B cell (primary cell): ENCODE data around the gene CYREN. TPM values are rescaled to one million over a fixed set of nuclear protein-coding genes. Genes with fewer than 3 reads are reported as not detected.

Source experiments
- ATAC-seq: fragments of 200-7000 bp; cut with Tn5 transposase; one replicate; pipeline ENCODE4 v1.10.0; 2021; ENCODE audit warnings: low read depth, mild to moderate bottlenecking, moderate number of reproducible peaks, moderate library complexity
- CTCF ChIA-PET: fragments of 350-600 bp; sonication (Branson Sonifier 250); formaldehyde crosslinking; loops from one replicate; lab custom pipeline; 2021; ENCODE audit warnings: antibody characterized with exemption, inconsistent platforms; lab: Charles Lee
- POLR2A ChIA-PET: fragments of 350-600 bp; sonication (Branson Sonifier 250); formaldehyde crosslinking; loops from one replicate; lab custom pipeline; 2021; ENCODE audit warnings: antibody characterized with exemption; lab: Charles Lee
- DNase-seq: peaks from one replicate; pipeline ENCODE4 v3.0.0; 2013
- H2AFZ ChIP-seq: 2 replicates; pipeline ENCODE4 v1.6.1; 2012; ENCODE audit warnings: mild to moderate bottlenecking, low read depth, low read length; ENCODE audit not compliant: insufficient read depth, poor library complexity, severe bottlenecking
- H3K27ac ChIP-seq, 2 donors: 1 replicate in 1 of 2; 2 replicates in 1 of 2; pipeline ENCODE4 v1.5.1; 2012 to 2013; ENCODE audit warnings: low read length in 2 of 2, mild to moderate bottlenecking in 2 of 2, moderate library complexity in 1 of 2
- H3K27me3 ChIP-seq, 4 experiments: fragments of 200-600 bp in 1 of 4; sonication (generic) in 1 of 4; replicated peaks in 1 of 4; 1 replicate in 2 of 4; 2 replicates in 2 of 4; pipeline versions ENCODE4 v1.6.1 to v1.7.0; 2013 to 2016; ENCODE audit warnings: low read length in 3 of 4, mild to moderate bottlenecking in 2 of 4, mixed read lengths in 1 of 4, moderate library complexity in 1 of 4; ENCODE audit not compliant: insufficient read depth in 4 of 4, control insufficient read depth in 3 of 4; ENCODE audit errors: control extremely low read depth in 1 of 4
- H3K36me3 ChIP-seq, 2 experiments: replicated peaks in 1 of 2; 1 replicate in 1 of 2; 2 replicates in 1 of 2; pipeline versions ENCODE4 v1.6.1 to v1.7.1; 2013; ENCODE audit warnings: low read length in 1 of 2; ENCODE audit not compliant: insufficient read depth in 2 of 2, control insufficient read depth in 1 of 2; ENCODE audit errors: control extremely low read depth in 1 of 2, extremely low read depth in 1 of 2
- H3K4me1 ChIP-seq, 2 donors: fragments of 200-600 bp in 1 of 2; sonication (generic) in 1 of 2; 1 replicate in 1 of 2; 2 replicates in 1 of 2; pipeline versions ENCODE4 v1.5.1 to v1.6.1; 2013 to 2017; ENCODE audit warnings: low read length in 2 of 2; ENCODE audit not compliant: control insufficient read depth in 2 of 2, insufficient read depth in 2 of 2
- H3K4me2 ChIP-seq: replicated peaks from 2 replicates; pipeline ENCODE3; 2012; ENCODE audit warnings: mild to moderate bottlenecking, low read depth, low read length; ENCODE audit not compliant: poor library complexity, severe bottlenecking
- H3K4me3 ChIP-seq, 5 experiments: fragments of 200-600 bp in 1 of 5; sonication (generic) in 1 of 5; 1 replicate in 3 of 5; 2 replicates in 2 of 5; pipeline versions ENCODE4 v1.5.1 to v1.7.0; 2011 to 2016; ENCODE audit warnings: low read length in 4 of 5, mild to moderate bottlenecking in 4 of 5, low read depth in 2 of 5, control low read depth in 1 of 5, moderate library complexity in 1 of 5; ENCODE audit not compliant: insufficient read depth in 1 of 5; ENCODE audit errors: control extremely low read depth in 1 of 5, extremely low read depth in 1 of 5
- H3K79me2 ChIP-seq: fragments of 200-600 bp; sonication (generic); one replicate; pipeline ENCODE4 v1.6.0; 2016; ENCODE audit warnings: low read length; ENCODE audit not compliant: control insufficient read depth, insufficient read depth
- H3K9ac ChIP-seq: fragments of 200-600 bp; sonication (generic); 2 replicates; pipeline ENCODE4 v1.6.1; 2017; ENCODE audit warnings: mild to moderate bottlenecking, low read length, moderate library complexity
- H3K9me3 ChIP-seq, 3 donors: one replicate each; pipeline versions ENCODE4 v1.6.1 to v1.7.1; 2013; ENCODE audit warnings: low read length in 2 of 3; ENCODE audit not compliant: control insufficient read depth in 2 of 3, insufficient read depth in 1 of 3; ENCODE audit errors: control extremely low read depth in 1 of 3
- H4K20me1 ChIP-seq: 2 replicates; pipeline ENCODE4 v1.6.0; 2012; ENCODE audit warnings: mild to moderate bottlenecking, low read length; ENCODE audit not compliant: insufficient read depth, control insufficient read depth, poor library complexity, severe bottlenecking
- H3K27ac Mint-ChIP-seq: one replicate; pipeline ENCODE4 v1.8.0; 2021; ENCODE audit warnings: mixed read lengths
- H3K27me3 Mint-ChIP-seq: one replicate; pipeline ENCODE4 v1.8.0; 2021; ENCODE audit warnings: mixed read lengths
- H3K4me1 Mint-ChIP-seq: one replicate; pipeline ENCODE4 v1.8.0; 2021; ENCODE audit warnings: mixed read lengths
- H3K4me3 Mint-ChIP-seq: one replicate; pipeline ENCODE4 v1.8.0; 2021; ENCODE audit warnings: mixed read lengths
- H3K9me3 Mint-ChIP-seq: one replicate; pipeline ENCODE4 v1.8.0; 2022; ENCODE audit warnings: mixed read lengths; ENCODE audit not compliant: insufficient read depth
- CTCF ChIP-seq: fragments of 200-600 bp; IDR thresholded peaks from one replicate; pipeline ENCODE4 v1.8.0; 2022; ENCODE audit warnings: antibody characterized with exemption, mild to moderate bottlenecking
- EZH2 ChIP-seq: IDR thresholded peaks from 2 replicates; pipeline ENCODE4 v1.6.1; 2012; ENCODE audit warnings: borderline replicate concordance, low read depth, mild to moderate bottlenecking, moderate library complexity, low read length; ENCODE audit not compliant: insufficient read depth, poor library complexity, severe bottlenecking
- WGBS: methylation state at CpG from one replicate; pipeline ENCODE4 v1.1.5; 2013; ENCODE audit warnings: missing lambda C conversion rate; ENCODE audit not compliant: insufficient coverage; 5-methylcytosine and 5-hydroxymethylcytosine counted together
- intact Hi-C: fragments of 100-400 bp; cut with micrococcal nuclease; formaldehyde crosslinking; loops from one replicate; pipeline ENCODE4 v1.10.0; 2022
- polyA plus RNA-seq: library from polyadenylated mRNA; depleted of rRNA; stranded (reverse); fragments of >200 nt; gene quantifications from 2 replicates; pipeline ENCODE4 v1.2.3, GENCODE V29; 2012
- total RNA-seq, 2 donors: library from RNA; stranded (reverse); fragments of 120-200 nt in 1 of 2; gene quantifications; 1 replicate in 1 of 2; 2 replicates in 1 of 2; pipeline versions ENCODE4 v1.2.3 to v1.2.4, GENCODE V29; 2013 to 2022

Gene CYREN
- total and polyA plus RNA-seq, 2 donors (not counting 1 experiment from before 2014, with no cell fraction given), result 19.2 to 54.6 TPM

DNA sequence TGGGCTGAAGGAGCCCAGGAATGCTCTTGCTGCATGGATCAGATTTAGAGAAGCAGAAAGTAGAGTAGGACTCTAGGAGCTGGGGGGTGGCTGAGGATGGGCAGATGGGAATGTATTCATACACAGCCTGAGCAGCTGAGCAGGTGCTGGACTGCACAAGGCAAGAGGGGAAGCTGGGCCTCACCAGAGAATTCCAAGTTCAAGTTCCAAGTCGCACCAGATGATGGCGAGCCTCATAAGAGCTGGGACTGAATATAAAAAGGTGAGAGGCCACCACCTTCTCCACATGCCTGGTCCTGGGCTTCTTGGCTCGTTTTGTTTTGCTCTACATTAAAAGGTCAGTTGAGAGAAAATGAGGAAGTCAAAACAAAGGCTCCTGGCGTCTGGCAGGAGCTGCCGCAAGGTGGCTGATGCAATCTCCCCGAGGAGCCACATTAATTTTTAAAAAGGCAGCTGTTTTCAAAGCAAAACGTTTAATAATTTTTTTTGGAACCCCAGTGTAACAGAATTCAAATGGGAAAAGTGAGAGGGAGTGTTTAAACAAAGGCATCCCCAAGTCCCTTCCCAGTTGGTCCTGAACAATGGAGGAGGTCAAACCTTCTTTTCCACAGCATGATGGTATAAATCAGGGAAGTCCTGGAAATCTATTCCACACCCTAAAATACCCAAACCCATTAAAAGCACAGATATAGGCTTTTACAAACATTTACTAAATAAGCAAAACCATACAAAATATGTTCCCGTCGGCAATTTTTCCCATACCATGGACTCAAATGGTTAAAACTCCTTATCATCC lies 9.5 kb downstream of the CYREN start:
- peaks cover 58% of the 10 kb centered on the region for H3K79me2 ChIP-seq
- H3K4me3 ChIP-seq, result no peak overlapping the region

More for the DNA sequence above, 9.5 kb downstream of the CYREN start:
- peaks cover 1 to 12% (median 7%) of the 10 kb centered on the region in 3 donors for H3K9me3 ChIP-seq
- no peak overlapping the region for H3K9ac ChIP-seq
- H3K27me3 ChIP-seq, result no peaks in the 10 kb centered on the region
- H3K27ac ChIP-seq, result peak overlapping the region in 1 of 2 donors; percentile 59
- peak overlapping the region; percentile 52 for H3K4me2 ChIP-seq
- peaks cover 26 to 32% of the 10 kb centered on the region in 2 donors for H3K4me1 ChIP-seq
- Mint-ChIP-seq H3K4me3 (peak overlapping the region; percentile 78), H3K27ac (peak overlapping the region; percentile 92), H3K4me1 (peaks cover 52% of the 10 kb centered on the region), H3K9me3 (peaks cover 2% of the 10 kb centered on the region), H3K27me3 (no peaks in the 10 kb centered on the region)
- peaks cover 27% of the 10 kb centered on the region for H4K20me1 ChIP-seq
- peak; percentile 34 for TF ChIP-seq CTCF
- no peak for TF ChIP-seq EZH2
- peaks cover 0 to 38% of the 10 kb centered on the region in 2 experiments for H3K36me3 ChIP-seq
- 34% methylated on average over 8 of the region's 9 CpGs for WGBS
- DNase-seq (peak; percentile 64), ATAC-seq (peak; percentile 78)
- POLR2A ChIA-PET, result interaction anchor here (0.5 to 2.9 kb wide), 5 partner anchors 9 to 265 kb away, joined by 4 to 22 read pairs (median 7); partner anchors contain the start of genes AGBL3, CYREN and TMEM140
- CTCF ChIA-PET, result interaction anchor here (0.8 to 4.9 kb wide), 8 partner anchors 9 to 528 kb away, joined by 3 to 47 read pairs (median 4); partner anchors contain the start of genes AGBL3, CYREN and TMEM140
- intact Hi-C loops, result loop anchor here (1.0 kb wide), 2 partner anchors 9 to 13 kb away; partner anchors contain the start of genes CYREN and TMEM140
- peak overlapping the region; percentile 18 for H2AFZ ChIP-seq
